Progenitor cell of endocrine pancreas (in vitro differentiated cells): ENCODE results near the gene GID4. TPM values are rescaled to one million over a fixed set of nuclear protein-coding genes. Genes with fewer than 3 reads are reported as not detected.

Experiments
- DNase-seq: peaks from one replicate; pipeline ENCODE4 v3.0.0; 2021; ENCODE audit warnings: low spot score; ENCODE audit not compliant: unreplicated experiment
- H3K27ac Mint-ChIP-seq: 2 replicates; pipeline ENCODE4 v1.8.0; 2021; ENCODE audit warnings: mild to moderate bottlenecking, moderate library complexity, mixed read lengths
- H3K27me3 Mint-ChIP-seq: 2 replicates; pipeline ENCODE4 v1.8.0; 2021; ENCODE audit warnings: mixed read lengths
- H3K36me3 Mint-ChIP-seq: 2 replicates; pipeline ENCODE4 v1.8.0; 2022; ENCODE audit warnings: mixed read lengths; ENCODE audit not compliant: insufficient read depth
- H3K4me1 Mint-ChIP-seq: 2 replicates; pipeline ENCODE4 v1.8.0; 2021; ENCODE audit warnings: low read depth, mixed read lengths
- H3K4me3 Mint-ChIP-seq: 2 replicates; pipeline ENCODE4 v1.8.0; 2021; ENCODE audit warnings: low read depth, mild to moderate bottlenecking, moderate library complexity, mixed read lengths
- H3K9me3 Mint-ChIP-seq: 2 replicates; pipeline ENCODE4 v1.8.0; 2021; ENCODE audit warnings: low read depth, mixed read lengths
- total RNA-seq: library from RNA; stranded (reverse); gene quantifications from 2 replicates; pipeline ENCODE4 v1.2.1, GENCODE V29; 2021
- TF ChIP-seq, protein P1 (sequence below): fragments of 200-600 bp; sonication (generic); IDR thresholded peaks from one replicate; pipeline ENCODE4 v1.5.0; 2021; ENCODE audit warnings: antibody characterized with exemption, mild to moderate bottlenecking; ENCODE audit not compliant: unreplicated experiment

GID4 gene
- total RNA-seq, 1 donor from 2014 or later, result 12.1 TPM

DNA sequence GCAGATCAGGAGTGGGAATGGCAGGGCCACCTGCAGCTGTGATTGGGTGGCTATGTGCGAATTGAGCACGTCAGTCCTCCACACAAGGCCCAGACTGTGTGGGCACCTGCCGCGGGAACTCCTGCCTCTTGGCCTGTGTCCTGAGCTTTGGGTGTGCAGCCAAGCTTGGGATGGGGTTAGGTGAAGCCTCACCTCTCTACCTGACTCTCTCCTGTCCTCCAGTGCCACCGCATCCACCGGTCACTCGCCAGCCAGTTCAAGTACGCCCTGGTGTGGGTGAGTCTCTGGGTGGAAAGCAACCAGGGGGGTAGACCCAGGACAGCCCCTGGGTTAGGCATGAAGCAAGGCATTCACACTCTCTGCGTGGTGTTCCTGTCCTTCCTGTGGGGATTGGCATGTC is 67.0 kb downstream of the GID4 start:
- no peaks in the 10 kb centered on the region for H3K9me3 Mint-ChIP-seq

DNA sequence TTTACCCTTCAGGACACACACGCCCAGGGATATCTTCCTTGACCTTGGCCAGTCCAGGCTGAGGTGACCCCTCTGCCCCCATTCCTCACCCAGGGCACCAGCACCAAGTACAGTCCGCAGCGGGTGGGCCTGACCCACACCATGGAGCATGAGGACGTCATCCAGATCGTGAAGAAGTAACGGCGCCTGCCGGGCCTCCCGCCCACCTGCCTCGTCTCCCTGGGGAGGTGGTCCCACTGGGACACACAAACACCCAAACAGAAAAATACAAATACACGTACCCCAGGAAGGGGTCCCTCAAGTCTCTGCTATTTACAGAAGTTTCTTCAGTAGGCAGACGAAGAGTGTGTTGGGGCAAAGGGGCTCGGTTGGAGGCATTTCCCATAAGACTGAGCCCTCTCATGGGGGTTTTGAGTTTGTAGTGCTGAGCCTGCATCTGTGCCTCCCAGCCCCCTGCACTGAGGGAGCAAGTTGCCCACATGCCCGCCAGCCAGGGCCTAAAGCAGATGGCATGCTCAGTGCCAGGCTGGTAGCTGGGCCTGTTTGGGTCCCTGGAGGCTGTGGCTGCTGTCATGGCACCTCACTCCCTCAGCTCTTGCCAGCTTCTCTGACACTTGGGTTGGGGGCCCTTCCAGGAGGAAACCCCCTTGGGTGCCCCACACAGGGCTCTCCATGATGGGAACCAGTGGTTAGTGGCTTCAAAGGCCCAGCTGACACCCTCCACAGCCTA is 68.0 kb downstream of the GID4 start:
- DNase-seq, result no peak
- TF ChIP-seq, protein P1, sequence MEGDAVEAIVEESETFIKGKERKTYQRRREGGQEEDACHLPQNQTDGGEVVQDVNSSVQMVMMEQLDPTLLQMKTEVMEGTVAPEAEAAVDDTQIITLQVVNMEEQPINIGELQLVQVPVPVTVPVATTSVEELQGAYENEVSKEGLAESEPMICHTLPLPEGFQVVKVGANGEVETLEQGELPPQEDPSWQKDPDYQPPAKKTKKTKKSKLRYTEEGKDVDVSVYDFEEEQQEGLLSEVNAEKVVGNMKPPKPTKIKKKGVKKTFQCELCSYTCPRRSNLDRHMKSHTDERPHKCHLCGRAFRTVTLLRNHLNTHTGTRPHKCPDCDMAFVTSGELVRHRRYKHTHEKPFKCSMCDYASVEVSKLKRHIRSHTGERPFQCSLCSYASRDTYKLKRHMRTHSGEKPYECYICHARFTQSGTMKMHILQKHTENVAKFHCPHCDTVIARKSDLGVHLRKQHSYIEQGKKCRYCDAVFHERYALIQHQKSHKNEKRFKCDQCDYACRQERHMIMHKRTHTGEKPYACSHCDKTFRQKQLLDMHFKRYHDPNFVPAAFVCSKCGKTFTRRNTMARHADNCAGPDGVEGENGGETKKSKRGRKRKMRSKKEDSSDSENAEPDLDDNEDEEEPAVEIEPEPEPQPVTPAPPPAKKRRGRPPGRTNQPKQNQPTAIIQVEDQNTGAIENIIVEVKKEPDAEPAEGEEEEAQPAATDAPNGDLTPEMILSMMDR, result no peak
- H3K4me1 Mint-ChIP-seq, result no peaks in the 10 kb centered on the region
- no peaks in the 10 kb centered on the region for H3K9me3 Mint-ChIP-seq
- no peaks in the 10 kb centered on the region for H3K27me3 Mint-ChIP-seq
- H3K27ac Mint-ChIP-seq, result no peak overlapping the region
- no peaks in the 10 kb centered on the region for H3K36me3 Mint-ChIP-seq
- H3K4me3 Mint-ChIP-seq, result no peak overlapping the region

More for the DNA sequence above, 67.0 kb downstream of the GID4 start:
- DNase-seq, result no peak
- H3K4me3 Mint-ChIP-seq, result no peak overlapping the region
- no peaks in the 10 kb centered on the region for H3K4me1 Mint-ChIP-seq
- no peaks in the 10 kb centered on the region for H3K36me3 Mint-ChIP-seq
- TF ChIP-seq, protein P1, result no peak
- no peak overlapping the region for H3K27ac Mint-ChIP-seq
- no peaks in the 10 kb centered on the region for H3K27me3 Mint-ChIP-seq

DNA sequence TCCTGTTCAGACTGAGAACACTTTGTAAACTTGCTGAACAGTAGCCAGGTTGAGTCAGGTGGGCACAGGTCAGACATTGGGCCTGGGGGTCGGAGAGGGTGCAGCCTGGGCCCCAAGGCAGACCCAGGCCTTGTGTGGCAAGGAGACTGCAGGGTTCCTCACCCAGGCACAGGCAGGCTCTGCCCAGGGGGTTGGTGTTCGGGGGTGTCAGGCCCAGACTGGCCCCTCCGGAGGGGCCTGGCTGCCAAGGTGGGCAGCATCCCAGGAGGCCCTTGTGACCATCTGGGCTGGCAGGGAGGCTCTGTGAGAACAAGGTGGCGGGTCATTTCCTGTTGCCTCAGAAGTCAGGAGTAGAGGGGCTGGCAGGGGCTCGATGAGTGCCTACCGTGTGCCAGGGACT is 68.8 kb downstream of the GID4 start:
- Mint-ChIP-seq H3K9me3 (no peaks in the 10 kb centered on the region), H3K36me3 (no peaks in the 10 kb centered on the region), H3K27me3 (no peaks in the 10 kb centered on the region), H3K27ac (no peak overlapping the region), H3K4me1 (no peaks in the 10 kb centered on the region), H3K4me3 (no peak overlapping the region)
- DNase-seq, result no peak
- TF ChIP-seq, protein P1, result no peak

DNA sequence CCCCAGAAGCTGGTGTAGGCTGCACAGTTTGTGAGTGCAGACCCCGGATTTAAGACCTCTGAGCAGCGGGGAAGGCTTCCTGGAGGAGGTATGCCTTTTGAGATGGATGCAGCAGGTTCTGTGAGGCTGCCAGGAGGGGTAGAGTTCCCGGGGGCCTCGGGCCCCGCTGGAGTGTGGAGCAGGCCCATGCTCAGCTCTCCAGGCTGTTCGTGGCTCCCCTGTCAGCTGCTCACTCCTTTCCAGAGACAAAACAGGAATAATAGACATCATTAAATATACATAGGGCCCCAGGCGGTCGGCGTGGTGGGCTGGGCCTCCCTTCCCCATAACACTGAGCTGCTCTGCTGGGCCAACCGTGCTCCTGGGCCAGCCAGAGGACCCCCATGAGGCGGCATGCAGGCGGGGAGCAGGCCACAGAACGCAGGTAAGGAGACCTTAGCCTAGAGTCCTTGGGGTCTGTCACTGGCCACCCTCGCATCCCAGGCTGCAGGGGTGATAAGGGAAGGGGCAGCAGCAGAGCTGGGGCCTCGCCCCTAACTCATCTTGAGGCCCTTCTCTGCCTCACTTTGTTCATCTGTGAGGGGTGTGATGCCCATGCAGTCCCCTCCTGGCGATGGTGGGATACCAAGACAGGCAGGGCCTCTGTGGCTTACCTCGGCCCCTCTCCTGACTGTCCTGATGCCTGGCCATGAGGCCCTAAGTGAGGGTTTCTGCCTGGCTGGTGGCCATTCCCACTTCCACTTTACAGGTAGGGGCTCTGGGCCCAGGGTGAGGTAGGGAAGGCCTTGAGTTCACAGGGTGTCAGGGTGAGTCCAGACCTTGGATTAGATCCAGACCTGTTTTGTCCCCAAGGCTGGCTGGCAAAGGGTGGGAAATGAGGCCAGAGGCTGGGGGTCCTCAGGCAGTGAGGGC is 69.4 kb downstream of the GID4 start, which contains the start of gene MYO15A:
MYO15A (plus strand) TSS at position 356 of the 912 bp plus-strand sequence. CDS start 10,045 bp downstream, outside the sequence.
- no peak within 1 kb of the TSS for H3K27ac Mint-ChIP-seq

DNA sequence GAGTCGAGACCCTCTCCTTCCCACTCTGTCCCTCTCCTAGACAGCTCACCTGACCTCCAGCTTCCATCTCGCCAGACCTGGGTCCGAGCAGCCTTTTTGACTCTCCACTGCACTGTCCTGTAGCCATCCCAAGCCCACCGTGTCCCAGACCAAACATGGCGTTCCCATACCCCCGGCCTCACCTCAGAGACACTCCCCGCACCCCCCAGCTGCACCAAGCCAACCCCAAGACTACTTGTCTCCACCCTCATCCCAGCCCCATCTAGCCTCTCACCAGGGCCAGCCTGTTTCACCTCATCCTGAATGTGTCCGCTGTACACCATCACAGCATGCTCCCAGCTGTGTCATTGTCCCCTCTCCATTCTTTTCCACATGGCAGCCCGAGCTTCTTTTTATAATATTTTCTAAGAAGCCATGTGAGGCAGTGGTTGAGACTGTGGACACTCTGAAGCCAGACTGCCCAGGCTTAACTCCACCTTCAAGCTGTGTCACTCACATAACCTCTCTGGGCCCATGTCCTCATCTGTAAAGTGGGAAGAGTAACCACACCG is 70.8 kb downstream of the GID4 start:
- Mint-ChIP-seq H3K36me3 (no peaks in the 10 kb centered on the region), H3K9me3 (no peaks in the 10 kb centered on the region), H3K4me3 (no peak overlapping the region), H3K27ac (no peak overlapping the region), H3K27me3 (no peaks in the 10 kb centered on the region), H3K4me1 (no peaks in the 10 kb centered on the region)
- DNase-seq, result no peak
- TF ChIP-seq, protein P1, result no peak

More for the DNA sequence above, 69.4 kb downstream of the GID4 start, which contains the start of gene MYO15A:
- no peaks in the 10 kb centered on the region for H3K27me3 Mint-ChIP-seq
- no peaks in the 10 kb centered on the region for H3K9me3 Mint-ChIP-seq
- no peak for DNase-seq
- no peaks in the 10 kb centered on the region for H3K36me3 Mint-ChIP-seq
- no peaks in the 10 kb centered on the region for H3K4me1 Mint-ChIP-seq
- TF ChIP-seq, protein P1, result no peak
- H3K4me3 Mint-ChIP-seq, result no peak within 1 kb of the TSS
